ENCODE measurements around the gene UGT1A5. TPM values are rescaled to one million over a fixed set of nuclear protein-coding genes. Genes with fewer than 3 reads are reported as not detected.

UGT1A5 gene
- polyA plus RNA-seq, 12 donors = not detected

Other genes starting within 250 kb of the UGT1A5 start
- gene USP40, start 146.1 kb upstream of the UGT1A5 start, polyA plus RNA-seq (ENCODE audit: insufficient read length in 12 of 12) = 10 to 100 TPM in 11 of 12 donors, not detected in 1; 16.4 to 42.6 (median 26.4) TPM
- not detected for gene UGT1A8, start 95.3 kb upstream of the UGT1A5 start, polyA plus RNA-seq (ENCODE audit: insufficient read length in 12 of 12)
- gene UGT1A10, start 76.5 kb upstream of the UGT1A5 start, polyA plus RNA-seq (ENCODE audit: insufficient read length in 12 of 12) = not detected
- not detected for gene UGT1A9, start 41.0 kb upstream of the UGT1A5 start, polyA plus RNA-seq (ENCODE audit: insufficient read length in 12 of 12)
- not detected for gene UGT1A7, start 31.0 kb upstream of the UGT1A5 start, polyA plus RNA-seq (ENCODE audit: insufficient read length in 12 of 12)
- gene UGT1A6, start 20.0 kb upstream of the UGT1A5 start, polyA plus RNA-seq (ENCODE audit: insufficient read length in 12 of 12) = under 1 TPM in 2 of 12 donors, not detected in 10; 0.14 to 0.62 TPM
- not detected for gene UGT1A4, start 5.8 kb downstream of the UGT1A5 start, polyA plus RNA-seq (ENCODE audit: insufficient read length in 12 of 12)
- gene UGT1A3, start 16.1 kb downstream of the UGT1A5 start, polyA plus RNA-seq (ENCODE audit: insufficient read length in 12 of 12) = not detected
- under 1 TPM in 4 of 12 donors, not detected in 8; 0.05 to 0.14 (median 0.06) TPM for gene UGT1A1, start 47.4 kb downstream of the UGT1A5 start, polyA plus RNA-seq (ENCODE audit: insufficient read length in 12 of 12)
- gene MROH2A, start 65.4 kb downstream of the UGT1A5 start, polyA plus RNA-seq (ENCODE audit: insufficient read length in 12 of 12) = under 1 TPM in 3 of 12 donors, not detected in 9; 0.12 to 0.44 (median 0.21) TPM
- gene HJURP, start 141.6 kb downstream of the UGT1A5 start, polyA plus RNA-seq (ENCODE audit: insufficient read length in 12 of 12) = 10 to 100 TPM in 8 of 12 donors, 1 to 10 TPM in 3, not detected in 1; 6.2 to 31.1 (median 12.0) TPM
- gene TRPM8, start 204.5 kb downstream of the UGT1A5 start, polyA plus RNA-seq (ENCODE audit: insufficient read length in 12 of 12) = under 1 TPM in 4 of 12 donors, not detected in 8; 0.11 to 0.30 (median 0.26) TPM